T-cell (primary cell): ENCODE measurements around the gene STMN3. TPM values are rescaled to one million over a fixed set of nuclear protein-coding genes. Genes with fewer than 3 reads are reported as not detected.

Experiments used
- total RNA-seq, 35 experiments: library from RNA in 6 of 35; stranded (reverse) in 6 of 35; fragments of 120-200 nt in 1 of 35; gene quantifications; one replicate each; pipeline versions ENCODE4 v1.2.1 to v1.2.4 and lab custom pipeline; 2013 to 2026

STMN3 gene
- total RNA-seq, 5 donors from 2014 or later (not counting 1 experiment from before 2014, with no cell fraction given): 92.9 to 121 (median 107) TPM

Other genes starting within 250 kb of the STMN3 start
- gene KCNQ2, start 180.8 kb downstream of the STMN3 start, total RNA-seq: under 1 TPM; 0.19 to 0.49 (median 0.32) TPM
- 1 to 10 TPM in 3 of 5 donors, under 1 TPM in 2; 0.50 to 3.1 (median 1.1) TPM for gene EEF1A2, start 154.3 kb downstream of the STMN3 start, total RNA-seq
- 100 to 1,000 TPM; 147 to 320 (median 300) TPM for gene PPDPF, start 132.7 kb downstream of the STMN3 start, total RNA-seq
- under 1 TPM; 0.15 to 0.47 (median 0.23) TPM for gene PTK6, start 116.0 kb downstream of the STMN3 start, total RNA-seq
- gene SRMS, start 105.7 kb downstream of the STMN3 start, total RNA-seq: not detected
- gene FNDC11, start 99.3 kb downstream of the STMN3 start, total RNA-seq: 1 to 10 TPM in 2 of 5 donors, under 1 TPM in 3; 0.38 to 1.8 (median 0.70) TPM
- gene HELZ2, start 79.2 kb downstream of the STMN3 start, total RNA-seq: 10 to 100 TPM; 31.6 to 73.0 (median 43.5) TPM
- gene GMEB2, start 26.3 kb downstream of the STMN3 start, total RNA-seq: 10 to 100 TPM; 20.7 to 30.3 (median 29.0) TPM
- gene RTEL1, start 4.9 kb upstream of the STMN3 start, total RNA-seq: 10 to 100 TPM; 30.7 to 41.6 (median 36.8) TPM
- 1 to 10 TPM in 2 of 5 donors, under 1 TPM in 2, not detected in 1; 0.37 to 1.5 (median 0.91) TPM for gene TNFRSF6B, start 43.2 kb upstream of the STMN3 start, total RNA-seq
- 100 to 1,000 TPM in 2 of 5 donors, 10 to 100 TPM in 3; 58.5 to 102 (median 99.5) TPM for gene ARFRP1, start 54.6 kb upstream of the STMN3 start, total RNA-seq
- gene ZGPAT, start 54.6 kb upstream of the STMN3 start, total RNA-seq: 10 to 100 TPM; 42.7 to 71.0 (median 59.0) TPM
- gene LIME1, start 83.2 kb upstream of the STMN3 start, total RNA-seq: 100 to 1,000 TPM; 144 to 248 (median 172) TPM
- gene SLC2A4RG, start 86.4 kb upstream of the STMN3 start, total RNA-seq: 100 to 1,000 TPM; 110 to 173 (median 135) TPM
- gene ZBTB46, start 177.8 kb upstream of the STMN3 start, total RNA-seq: under 1 TPM; 0.20 to 0.95 (median 0.30) TPM
- not detected for gene ABHD16B, start 208.1 kb upstream of the STMN3 start, total RNA-seq
- gene TPD52L2, start 211.8 kb upstream of the STMN3 start, total RNA-seq: 10 to 100 TPM; 27.8 to 44.1 (median 39.3) TPM
- 10 to 100 TPM; 35.4 to 63.7 (median 54.9) TPM for gene DNAJC5, start 241.7 kb upstream of the STMN3 start, total RNA-seq